Esophagus (tissue), 2 donors: ENCODE results near the gene SOX18. TPM values are rescaled to one million over a fixed set of nuclear protein-coding genes. Genes with fewer than 3 reads are reported as not detected.

Source experiments
- H3K27ac ChIP-seq, 2 donors: one replicate each; pipeline ENCODE4 v1.5.1; 2013; ENCODE audit warnings: low read depth in 2 of 2, mild to moderate bottlenecking in 2 of 2, inconsistent platforms in 1 of 2, low read length in 1 of 2, moderate library complexity in 1 of 2
- H3K27me3 ChIP-seq, 2 donors: one replicate each; pipeline ENCODE4 v1.6.1; 2013; ENCODE audit warnings: low read length in 2 of 2, control low read depth in 1 of 2, mild to moderate bottlenecking in 1 of 2; ENCODE audit not compliant: insufficient read depth in 2 of 2, control insufficient read depth in 1 of 2
- H3K36me3 ChIP-seq, 2 donors: one replicate each; pipeline ENCODE4 v1.6.1; 2013; ENCODE audit warnings: low read length in 1 of 2; ENCODE audit not compliant: control insufficient read depth in 2 of 2, insufficient read depth in 2 of 2
- H3K4me1 ChIP-seq, 2 donors: one replicate each; pipeline ENCODE4 v1.6.1; 2013; ENCODE audit warnings: low read length in 1 of 2; ENCODE audit not compliant: control insufficient read depth in 2 of 2, insufficient read depth in 2 of 2
- H3K4me3 ChIP-seq, 2 donors: one replicate each; pipeline ENCODE4 v1.5.1; 2013; ENCODE audit warnings: low read length in 2 of 2, mild to moderate bottlenecking in 2 of 2, low read depth in 1 of 2, moderate library complexity in 1 of 2
- H3K9me3 ChIP-seq, 2 donors: one replicate each; pipeline ENCODE4 v1.6.1; 2013; ENCODE audit warnings: mild to moderate bottlenecking in 2 of 2, low read depth in 1 of 2, low read length in 1 of 2, moderate library complexity in 1 of 2; ENCODE audit not compliant: control insufficient read depth in 2 of 2, insufficient read depth in 1 of 2
- WGBS, 2 donors: extraction: QIAGEN DNeasy Blood & Tissue Kit; methylation state at CpG; one replicate each; pipeline ENCODE4 v1.1.7; 2013; 5-methylcytosine and 5-hydroxymethylcytosine counted together
- polyA plus RNA-seq, 2 donors: library from polyadenylated mRNA; stranded (reverse); fragments of 200-250 nt; gene quantifications; one replicate each; pipeline ENCODE4 v1.2.3, GENCODE V29; 2013
- donor health status: healthy with polysubstance abuse.
- donor health status: Bipolar disorder and iron deficiency.

The SOX18 gene
- polyA plus RNA-seq, 2 donors, result 3.1 to 7.5 TPM

DNA sequence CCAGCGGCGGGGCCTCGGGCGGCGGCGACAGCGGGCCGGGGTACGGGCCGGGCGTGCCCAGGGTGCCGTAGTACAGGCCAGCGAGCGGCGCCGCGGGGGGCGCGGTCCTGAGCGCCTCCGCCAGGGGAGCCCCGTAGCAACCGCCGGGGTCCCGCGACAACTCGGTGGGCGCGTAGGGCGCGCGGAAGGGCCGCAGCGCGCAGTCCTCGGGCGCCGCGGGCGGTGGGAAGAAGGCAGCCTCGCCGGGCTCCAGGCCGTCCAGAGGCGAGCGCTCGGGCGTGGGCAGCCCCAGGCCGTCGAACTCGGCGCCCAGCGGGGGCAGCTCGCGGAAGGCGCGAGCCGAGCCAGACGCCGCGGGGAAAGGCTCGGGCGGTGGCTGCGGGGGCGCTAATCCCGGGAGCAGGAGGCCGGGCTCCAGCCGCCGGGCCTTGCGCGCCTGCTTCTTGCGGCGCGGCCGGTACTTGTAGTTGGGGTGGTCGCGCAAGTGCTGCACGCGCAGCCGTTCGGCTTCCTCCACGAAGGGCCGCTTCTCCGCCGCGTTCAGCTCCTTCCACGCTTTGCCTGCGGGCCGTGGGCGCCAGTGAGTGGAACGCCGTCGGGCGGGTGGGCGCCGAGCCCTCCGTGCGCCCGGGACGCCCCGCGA, 916 bp downstream of the SOX18 start:
- Histone ChIP-seq H3K4me1 (peaks cover 8 to 20% of the 10 kb centered on the region in 2 donors), H3K36me3 (no peaks in the 10 kb centered on the region), H3K27ac (no peak overlapping the region), H3K27me3 (peaks cover 0 to 14% of the 10 kb centered on the region in 2 donors), H3K9me3 (no peaks in the 10 kb centered on the region), H3K4me3 (peak overlapping the region; percentile 39 to 48)
- WGBS, 2 donors, result 3 to 6% methylated on average over 56 to 101 of the region's 101 CpGs

DNA sequence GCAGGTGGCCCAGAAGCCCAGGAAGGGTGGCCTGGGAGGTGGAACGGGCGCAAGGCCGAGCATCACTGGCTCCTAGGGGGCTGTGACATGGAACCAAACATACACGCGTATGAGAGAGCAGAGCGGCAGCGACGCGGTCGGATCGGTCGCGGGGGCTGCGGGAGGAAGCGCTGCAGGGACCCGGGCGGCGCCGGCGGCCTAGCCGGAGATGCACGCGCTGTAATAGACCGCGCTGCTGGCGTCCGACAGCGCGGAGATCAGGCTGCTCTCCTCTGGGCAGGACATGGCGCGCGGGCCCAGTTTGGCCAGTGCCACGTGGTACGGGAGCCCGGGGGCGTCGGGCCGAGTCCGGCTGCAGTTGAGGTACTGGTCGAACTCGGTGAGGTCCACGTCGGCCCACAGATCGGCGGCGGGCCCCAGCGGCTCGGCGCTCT, 1.5 kb downstream of the SOX18 start:
- Histone ChIP-seq H3K4me3 (peak overlapping the region; percentile 39 to 48), H3K9me3 (no peaks in the 10 kb centered on the region), H3K27ac (no peak overlapping the region), H3K36me3 (no peaks in the 10 kb centered on the region), H3K4me1 (peaks cover 8 to 16% of the 10 kb centered on the region in 2 donors), H3K27me3 (peaks cover 0 to 14% of the 10 kb centered on the region in 2 donors)
- 16 to 21% methylated on average over 38 to 49 of the region's 49 CpGs for WGBS, 2 donors

DNA sequence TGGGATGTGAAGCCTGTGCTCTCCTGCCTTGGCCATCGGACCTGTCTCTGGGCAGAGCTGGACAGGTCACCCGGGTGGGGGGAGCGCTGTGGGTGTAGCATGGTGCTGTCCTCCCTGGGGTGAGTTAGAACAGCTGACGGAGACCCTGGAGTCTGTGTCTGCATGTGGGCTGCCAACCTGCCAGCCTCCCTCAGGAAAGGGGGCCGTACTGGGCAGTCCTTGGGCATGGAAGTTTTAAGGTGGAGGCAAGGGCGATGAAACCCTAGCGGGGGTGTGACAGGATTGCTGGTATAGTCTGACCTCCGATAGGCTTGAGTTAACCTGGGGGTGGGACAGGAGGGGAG, 2.4 kb downstream of the SOX18 start:
- Histone ChIP-seq H3K27me3 (peaks cover 0 to 14% of the 10 kb centered on the region in 2 donors), H3K9me3 (no peaks in the 10 kb centered on the region), H3K27ac (no peak overlapping the region), H3K4me3 (peak overlapping the region in 1 of 2 donors; percentile 25), H3K36me3 (no peaks in the 10 kb centered on the region), H3K4me1 (peaks cover 5 to 17% of the 10 kb centered on the region in 2 donors)
- WGBS, 2 donors, result 73 to 75% methylated on average over 8 of the region's 8 CpGs

DNA sequence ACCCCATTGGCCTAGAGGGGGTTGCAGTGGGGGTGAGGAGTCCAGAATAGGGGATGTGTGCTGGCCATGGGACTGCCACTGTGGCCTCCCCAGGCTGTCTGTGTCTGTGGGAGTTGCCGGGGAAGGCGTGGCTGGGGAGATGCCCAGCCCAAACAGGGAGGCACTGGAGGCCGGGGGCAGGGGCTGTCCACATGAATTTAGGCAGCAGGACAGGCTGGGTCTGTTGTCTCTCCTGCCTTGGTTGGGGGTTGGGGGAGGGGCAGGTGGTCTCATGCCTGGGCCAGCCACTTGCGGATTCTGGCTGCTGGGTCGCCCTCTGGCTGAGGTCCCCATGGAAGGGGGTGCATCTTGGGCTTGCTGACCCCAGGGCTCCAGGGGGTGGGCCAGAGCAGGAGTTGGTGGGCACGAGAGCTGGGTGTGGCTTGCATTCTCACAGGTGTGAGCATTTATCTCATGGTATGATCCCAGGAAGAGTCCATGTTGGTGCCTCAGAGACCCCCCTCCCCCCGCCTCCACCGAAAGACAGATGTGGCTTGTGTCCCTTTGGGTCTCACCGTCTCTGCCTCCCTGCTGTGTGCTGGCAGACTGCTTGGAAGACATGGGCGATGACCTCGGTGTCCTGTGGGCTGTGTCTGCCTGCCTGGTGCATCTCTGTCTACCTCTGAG, 4.0 kb downstream of the SOX18 start:
- no peak overlapping the region for H3K4me3 ChIP-seq
- no peaks in the 10 kb centered on the region for H3K36me3 ChIP-seq
- peaks cover 10 to 19% of the 10 kb centered on the region in 2 donors for H3K4me1 ChIP-seq
- WGBS, 2 donors, result 48 to 51% methylated on average over 11 of the region's 11 CpGs
- peaks cover 0 to 14% of the 10 kb centered on the region in 2 donors for H3K27me3 ChIP-seq
- H3K27ac ChIP-seq, result peak overlapping the region in 1 of 2 donors; percentile 6
- no peaks in the 10 kb centered on the region for H3K9me3 ChIP-seq

- H3K27me3 ChIP-seq, result peaks cover 0 to 11% of the 10 kb centered on the region in 2 donors
- H3K4me3 ChIP-seq, result no peak overlapping the region
- H3K4me1 ChIP-seq, result peaks cover 8 to 17% of the 10 kb centered on the region in 2 donors
- no peaks in the 10 kb centered on the region for H3K9me3 ChIP-seq
- H3K36me3 ChIP-seq, result no peaks in the 10 kb centered on the region
- H3K27ac ChIP-seq, result peak overlapping the region in 1 of 2 donors; percentile 6
- WGBS, 2 donors, result 48 to 60% methylated on average over 13 to 14 of the region's 14 CpGs
Observed at GRCh38 chr20:64044484-64045247, 4.8 kb downstream of the SOX18 start.

DNA sequence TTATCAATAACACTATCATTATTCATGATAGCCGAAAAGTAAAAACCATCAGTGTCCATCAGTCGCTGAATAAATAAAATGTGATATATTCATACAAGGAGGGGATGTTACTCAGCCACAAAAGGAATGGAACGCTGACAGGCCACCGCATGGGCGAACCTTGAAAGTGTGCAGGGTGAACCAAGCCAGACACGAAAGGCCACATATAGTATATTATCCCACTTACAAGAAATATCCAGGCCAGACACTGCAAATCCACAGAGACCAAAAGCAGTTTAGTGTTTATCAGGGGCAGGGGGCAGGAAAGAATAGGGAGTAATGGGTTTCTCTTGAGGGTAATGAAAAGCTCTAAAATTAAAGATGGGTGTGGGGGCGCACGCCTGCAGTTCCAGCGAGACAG, 5.7 kb downstream of the SOX18 start:
- Histone ChIP-seq H3K27me3 (peaks cover 0 to 7% of the 10 kb centered on the region in 2 donors), H3K9me3 (no peaks in the 10 kb centered on the region), H3K4me3 (no peak overlapping the region), H3K4me1 (peaks cover 7 to 20% of the 10 kb centered on the region in 2 donors), H3K36me3 (no peaks in the 10 kb centered on the region), H3K27ac (no peak overlapping the region)
- WGBS, 2 donors, result 88 to 91% methylated on average over 9 of the region's 9 CpGs

DNA sequence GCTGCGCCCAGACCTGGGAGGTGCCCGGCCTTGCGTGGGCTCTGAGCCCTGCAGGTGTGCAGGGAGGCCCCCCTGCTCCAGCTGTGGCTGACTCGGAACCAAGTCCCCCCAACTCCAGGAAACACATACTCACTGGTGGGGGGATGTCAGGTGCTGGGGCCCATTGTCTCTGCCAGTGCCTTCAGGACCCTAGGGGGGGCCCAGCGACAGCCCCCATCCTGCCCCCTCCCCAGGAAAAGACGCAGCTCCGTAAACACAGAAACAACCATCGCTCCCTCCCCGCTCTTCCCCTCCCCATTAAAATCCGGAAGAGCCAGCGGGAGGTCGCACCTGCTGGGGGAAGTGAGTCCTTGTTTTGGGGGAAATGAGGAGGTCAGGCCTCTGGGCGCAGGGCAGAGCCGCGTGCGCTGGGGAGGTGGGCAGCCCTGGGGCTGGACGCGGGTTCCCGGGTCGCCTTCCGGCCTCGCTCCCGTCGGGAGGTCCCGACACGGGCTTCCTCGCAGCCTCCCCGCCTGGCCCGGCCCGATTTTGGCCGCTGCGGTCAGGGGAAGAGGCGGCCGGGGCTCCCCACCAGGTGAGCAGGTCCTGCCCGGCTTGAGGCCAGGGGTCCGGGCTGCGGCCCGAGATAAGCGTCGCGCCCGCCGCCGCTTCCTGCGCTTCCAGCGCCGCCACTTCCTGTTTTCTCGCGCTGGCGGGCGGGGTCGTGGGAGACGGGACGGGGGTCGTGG, 7.2 kb downstream of the SOX18 start:
- no peaks in the 10 kb centered on the region for H3K9me3 ChIP-seq
- WGBS, 2 donors, result 5 to 6% methylated on average over 45 to 55 of the region's 55 CpGs
- peak overlapping the region; percentile 28 to 47 for H3K4me3 ChIP-seq
- H3K4me1 ChIP-seq, result peaks cover 11 to 20% of the 10 kb centered on the region in 2 donors
- no peaks in the 10 kb centered on the region for H3K27me3 ChIP-seq
- peak overlapping the region in 1 of 2 donors; percentile 26 for H3K27ac ChIP-seq
- H3K36me3 ChIP-seq, result no peaks in the 10 kb centered on the region

GRCh38 chr20:64041781-64042053, 7.7 kb downstream of the SOX18 start:
- H3K9me3 ChIP-seq, result no peaks in the 10 kb centered on the region
- H3K27me3 ChIP-seq, result no peaks in the 10 kb centered on the region
- H3K36me3 ChIP-seq, result no peaks in the 10 kb centered on the region
- peak overlapping the region in 1 of 2 donors; percentile 26 for H3K27ac ChIP-seq
- 41 to 45% methylated on average over 11 of the region's 11 CpGs for WGBS, 2 donors
- peaks cover 11 to 20% of the 10 kb centered on the region in 2 donors for H3K4me1 ChIP-seq
- H3K4me3 ChIP-seq, result peak overlapping the region in 1 of 2 donors; percentile 4

DNA sequence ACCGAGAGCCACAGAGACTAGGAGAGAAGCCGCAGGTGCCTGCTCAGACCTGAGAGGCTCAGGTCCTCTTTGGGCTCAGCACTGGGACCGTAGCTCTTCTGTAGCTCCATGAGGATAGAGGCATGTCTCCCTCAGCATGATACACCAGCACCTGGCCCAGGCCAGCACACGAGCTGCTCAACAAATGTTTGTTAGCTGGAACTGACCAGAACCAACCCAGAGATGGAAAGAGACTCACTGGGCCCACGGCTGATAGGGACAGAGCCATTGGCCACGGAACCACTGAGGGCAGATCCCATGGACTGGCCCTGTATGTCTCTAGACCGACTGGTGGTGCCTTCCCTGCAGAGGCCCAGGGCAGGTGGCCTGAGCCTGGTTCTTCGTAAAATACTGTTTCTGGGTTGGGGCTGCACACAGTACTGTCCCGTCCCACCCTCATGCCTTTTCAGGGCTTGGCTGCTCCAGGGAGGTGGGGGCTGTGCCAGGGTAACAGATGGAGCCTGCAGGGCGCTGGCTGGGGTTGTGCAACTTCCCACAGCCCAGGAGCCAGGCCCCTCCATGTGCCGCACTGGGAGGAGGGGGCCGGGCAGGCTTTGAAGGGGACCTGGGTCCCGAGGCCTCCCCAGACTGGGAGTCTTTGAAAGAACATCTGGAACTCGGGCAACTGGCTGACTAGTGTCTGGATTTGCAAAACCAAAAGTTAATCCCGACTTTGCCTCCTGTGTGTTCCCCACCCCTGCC, 8.2 kb downstream of the SOX18 start:
- Histone ChIP-seq H3K27me3 (no peaks in the 10 kb centered on the region), H3K4me3 (no peak overlapping the region), H3K27ac (peak overlapping the region in 1 of 2 donors; percentile 24), H3K4me1 (peaks cover 11 to 18% of the 10 kb centered on the region in 2 donors), H3K36me3 (no peaks in the 10 kb centered on the region), H3K9me3 (no peaks in the 10 kb centered on the region)
- 52 to 56% methylated on average over 14 to 15 of the region's 15 CpGs for WGBS, 2 donors
